Colonic mucosa (tissue), 4 donors: ENCODE results near the gene SSTR5. TPM values are rescaled to one million over a fixed set of nuclear protein-coding genes. Genes with fewer than 3 reads are reported as not detected.

Experiments
- DNase-seq: peaks from one replicate; pipeline ENCODE4 v3.0.0-alpha.2; 2020
- H3K27ac ChIP-seq: fragments of 200-600 bp; one replicate; pipeline ENCODE4 v1.8.0; 2021
- H3K27me3 ChIP-seq: fragments of 200-600 bp; one replicate; pipeline ENCODE4 v1.8.0; 2021
- H3K36me3 ChIP-seq: fragments of 200-600 bp; one replicate; pipeline ENCODE4 v1.8.0; 2021
- H3K4me1 ChIP-seq: fragments of 200-600 bp; one replicate; pipeline ENCODE4 v1.8.0; 2021; ENCODE audit warnings: mild to moderate bottlenecking
- H3K4me3 ChIP-seq: fragments of 200-600 bp; one replicate; pipeline ENCODE4 v1.8.0; 2021
- H3K9ac ChIP-seq, 2 donors: one replicate each; pipeline ENCODE4 v1.7.0; 2013; ENCODE audit warnings: control low read depth in 2 of 2, low read depth in 2 of 2, low read length in 2 of 2
- H3K9me3 ChIP-seq: fragments of 200-600 bp; one replicate; pipeline ENCODE4 v1.8.0; 2021
- intact Hi-C: fragments of 100-400 bp; cut with DNase I; formaldehyde crosslinking; loops from one replicate; pipeline ENCODE4 v1.14.1; 2022
- total RNA-seq, 2 donors: library from RNA; stranded (reverse); fragmentation: NEBNext Ultra II Directional in 1 of 2; extraction: Animal tissue kit (Norgen Biotek cat#: 25700) in 1 of 2; gene quantifications; one replicate each; pipeline ENCODE4 v1.2.1, GENCODE V29; 2021
- TF ChIP-seq, protein P1 (sequence below): fragments of 200-600 bp; IDR thresholded peaks from one replicate; pipeline ENCODE4 v1.8.0; 2022; ENCODE audit warnings: antibody characterized with exemption, mild to moderate bottlenecking
- donor health status: healthy.
- donor health status: DM: no; HTN: no; CAD: no.
- donor health status: DM: no; HTN: no; CAD: no.

Gene SSTR5
- total RNA-seq, 2 donors from 2014 or later = 0.24 to 0.37 TPM

DNA sequence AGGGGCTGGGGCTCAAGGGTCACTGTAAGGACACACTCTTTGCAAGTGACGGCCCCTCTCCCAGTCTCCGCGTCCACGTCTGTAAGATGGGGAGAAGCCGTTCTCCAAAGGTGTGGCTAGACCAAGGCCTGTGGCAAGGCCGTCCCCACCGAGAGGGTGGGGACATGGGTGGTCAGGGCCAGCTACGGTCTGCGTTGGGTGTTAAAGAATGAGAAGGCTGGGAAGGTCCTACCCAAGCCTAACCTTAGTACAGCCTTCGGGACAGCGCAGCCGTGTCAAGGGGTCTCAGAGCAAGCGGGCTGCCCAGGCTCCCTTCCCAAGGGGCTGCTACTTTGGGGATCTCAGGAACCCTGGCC lies 21.6 kb downstream of the SSTR5 start:
- Histone ChIP-seq H3K36me3 (no peaks in the 10 kb centered on the region), H3K9ac (no peak overlapping the region), H3K4me3 (no peak overlapping the region), H3K9me3 (no peaks in the 10 kb centered on the region), H3K27ac (no peak overlapping the region), H3K4me1 (peaks cover 6% of the 10 kb centered on the region), H3K27me3 (peaks cover 17% of the 10 kb centered on the region)
- no peak for DNase-seq
- TF ChIP-seq, protein P1, sequence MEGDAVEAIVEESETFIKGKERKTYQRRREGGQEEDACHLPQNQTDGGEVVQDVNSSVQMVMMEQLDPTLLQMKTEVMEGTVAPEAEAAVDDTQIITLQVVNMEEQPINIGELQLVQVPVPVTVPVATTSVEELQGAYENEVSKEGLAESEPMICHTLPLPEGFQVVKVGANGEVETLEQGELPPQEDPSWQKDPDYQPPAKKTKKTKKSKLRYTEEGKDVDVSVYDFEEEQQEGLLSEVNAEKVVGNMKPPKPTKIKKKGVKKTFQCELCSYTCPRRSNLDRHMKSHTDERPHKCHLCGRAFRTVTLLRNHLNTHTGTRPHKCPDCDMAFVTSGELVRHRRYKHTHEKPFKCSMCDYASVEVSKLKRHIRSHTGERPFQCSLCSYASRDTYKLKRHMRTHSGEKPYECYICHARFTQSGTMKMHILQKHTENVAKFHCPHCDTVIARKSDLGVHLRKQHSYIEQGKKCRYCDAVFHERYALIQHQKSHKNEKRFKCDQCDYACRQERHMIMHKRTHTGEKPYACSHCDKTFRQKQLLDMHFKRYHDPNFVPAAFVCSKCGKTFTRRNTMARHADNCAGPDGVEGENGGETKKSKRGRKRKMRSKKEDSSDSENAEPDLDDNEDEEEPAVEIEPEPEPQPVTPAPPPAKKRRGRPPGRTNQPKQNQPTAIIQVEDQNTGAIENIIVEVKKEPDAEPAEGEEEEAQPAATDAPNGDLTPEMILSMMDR = no peak
- intact Hi-C loops = no loop called here

DNA sequence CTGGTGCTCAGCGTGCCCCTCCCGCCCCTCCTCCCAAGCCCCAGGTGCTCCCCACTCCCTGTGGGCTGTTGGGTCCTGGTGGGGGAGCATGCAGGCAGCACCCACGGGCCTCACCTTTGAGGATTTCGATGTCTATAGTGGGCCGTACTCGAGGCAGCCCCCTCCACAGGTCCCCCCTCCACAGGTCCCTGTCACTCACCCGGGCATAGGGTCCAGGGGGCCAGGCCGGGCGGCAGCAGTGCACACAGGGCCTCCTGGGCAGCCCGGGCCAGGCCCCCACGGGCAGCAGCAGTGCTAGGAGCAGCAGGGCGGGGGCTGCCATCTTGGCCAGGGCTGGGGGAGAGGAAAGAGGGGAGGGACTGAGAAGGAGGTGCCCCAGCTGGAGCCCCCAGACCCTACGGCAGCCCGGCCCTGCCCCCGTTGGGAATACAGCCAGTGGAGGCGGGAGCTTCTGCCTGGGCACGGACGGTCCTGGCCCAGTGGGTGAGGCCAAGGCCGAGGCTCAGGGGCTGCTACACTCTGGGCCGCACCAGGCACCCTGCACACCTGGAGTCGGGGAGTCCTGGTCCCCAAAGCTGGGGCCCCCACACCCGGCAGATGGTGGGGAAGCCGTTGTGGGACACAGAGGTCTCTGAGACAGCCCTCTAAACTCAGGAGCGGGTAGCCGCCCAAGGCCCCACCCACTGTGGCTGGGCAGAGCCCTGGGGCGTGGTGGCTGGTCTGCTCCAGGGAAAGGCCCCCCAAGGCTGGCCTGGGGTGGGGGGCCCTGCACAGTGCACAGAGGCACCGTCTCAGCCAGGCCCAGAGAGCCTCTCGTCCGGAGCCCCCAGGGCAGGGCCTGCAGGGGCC lies 22.3 kb downstream of the SSTR5 start:
- Histone ChIP-seq H3K4me1 (peaks cover 2% of the 10 kb centered on the region), H3K4me3 (no peak overlapping the region), H3K9ac (no peak overlapping the region), H3K9me3 (no peaks in the 10 kb centered on the region), H3K27me3 (peaks cover 18% of the 10 kb centered on the region), H3K36me3 (no peaks in the 10 kb centered on the region), H3K27ac (no peak overlapping the region)
- intact Hi-C loops = no loop called here
- no peak for DNase-seq
- TF ChIP-seq, protein P1 = no peak

DNA sequence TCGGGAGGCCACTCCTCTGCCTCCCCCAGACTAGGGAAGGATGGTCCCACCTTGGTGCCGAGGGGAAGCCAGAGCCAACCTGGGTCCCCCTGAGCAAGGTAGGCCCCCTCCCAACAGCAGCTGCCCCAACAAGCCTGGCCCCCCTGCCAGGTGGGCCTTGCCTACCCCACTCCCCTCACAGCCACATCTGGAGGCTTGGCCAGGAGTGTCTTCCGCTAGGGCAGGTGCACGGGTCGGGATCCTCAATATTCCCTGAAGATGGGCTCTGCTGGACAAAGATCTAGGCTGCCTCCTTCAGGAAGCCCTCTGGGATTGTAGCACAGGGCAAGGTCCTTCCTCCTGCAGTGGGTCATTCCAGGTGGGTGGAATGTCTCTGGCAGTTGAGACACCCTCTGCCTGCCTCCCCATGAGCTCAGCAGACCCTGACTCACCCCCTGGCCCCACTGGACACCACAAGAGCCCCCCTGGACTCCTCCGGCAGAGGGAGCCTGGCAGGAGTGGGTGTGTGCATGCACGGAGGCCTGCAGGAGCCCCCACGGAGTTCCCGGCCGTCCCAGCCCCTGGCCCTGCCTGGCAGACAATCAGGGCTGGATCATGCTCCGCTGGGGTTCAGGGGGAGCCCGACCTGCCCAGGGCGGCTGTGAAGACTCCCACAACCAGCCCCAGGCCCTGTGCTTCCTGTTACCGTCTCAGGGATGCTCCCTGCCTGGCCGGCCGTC lies 23.1 kb downstream of the SSTR5 start:
- no peak overlapping the region for H3K4me3 ChIP-seq
- no peak overlapping the region for H3K27ac ChIP-seq
- intact Hi-C loops = no loop called here
- peaks cover 18% of the 10 kb centered on the region for H3K27me3 ChIP-seq
- peaks cover 4% of the 10 kb centered on the region for H3K4me1 ChIP-seq
- no peaks in the 10 kb centered on the region for H3K9me3 ChIP-seq
- H3K9ac ChIP-seq = no peak overlapping the region
- no peaks in the 10 kb centered on the region for H3K36me3 ChIP-seq
- TF ChIP-seq, protein P1 = no peak
- no peak for DNase-seq

DNA sequence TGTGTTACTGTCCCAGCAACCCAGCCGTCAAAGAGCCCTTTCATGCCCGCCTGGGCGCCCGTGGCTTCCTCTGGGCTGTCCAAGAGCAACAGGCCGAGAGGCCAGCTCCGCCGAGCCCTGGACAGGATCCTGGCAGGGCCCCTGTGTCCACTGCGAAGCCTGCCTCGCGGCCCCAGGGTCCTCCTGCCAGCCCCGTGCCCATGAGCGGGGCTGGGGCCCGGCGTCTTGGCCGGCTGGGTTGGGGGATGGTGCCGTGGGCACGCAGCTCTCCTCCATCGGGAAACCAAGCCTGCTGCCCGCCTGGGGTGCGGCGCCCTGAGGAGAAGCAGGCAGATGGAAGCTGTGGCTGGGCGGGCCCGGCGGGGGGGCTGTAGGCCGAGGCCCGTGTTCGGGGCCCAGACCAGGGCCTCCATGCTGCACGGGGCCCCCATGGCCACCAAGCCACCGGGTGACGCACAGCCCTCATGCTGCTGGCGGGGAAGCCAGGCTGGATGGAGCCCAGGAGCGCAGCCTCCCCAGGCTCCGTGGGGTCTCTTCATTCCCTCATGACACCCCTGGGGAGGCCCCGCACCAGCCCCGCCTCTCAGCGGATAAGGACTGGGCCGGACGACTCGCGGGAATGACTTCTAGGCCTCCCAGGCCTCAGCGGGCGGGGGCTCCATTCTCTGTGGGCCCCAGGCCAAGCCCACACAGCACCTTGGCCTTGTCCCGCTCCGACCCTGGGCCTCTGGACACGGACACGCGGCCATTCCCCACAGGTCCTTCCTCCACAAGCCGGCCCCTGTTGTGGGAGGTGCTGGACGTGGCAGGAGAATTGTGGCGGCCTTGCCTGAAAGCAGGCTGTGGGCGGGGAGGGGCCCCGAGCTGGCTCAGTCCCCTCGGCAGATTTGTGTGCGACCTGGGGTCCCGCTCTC lies 23.9 kb downstream of the SSTR5 start, which contains the start of gene C1QTNF8:
C1QTNF8 (minus strand) TSS at position 76 of the 914 bp plus-strand sequence. CDS start 1,322 bp downstream, outside the sequence.
- peaks cover 18% of the 10 kb centered on the region for H3K27me3 ChIP-seq
- DNase-seq = no peak
- H3K9me3 ChIP-seq = no peaks in the 10 kb centered on the region
- intact Hi-C loops = no loop called here
- no peaks in the 10 kb centered on the region for H3K36me3 ChIP-seq
- no peak within 1 kb of the TSS for H3K9ac ChIP-seq
- peaks cover 4% of the 10 kb centered on the region for H3K4me1 ChIP-seq
- no peak within 1 kb of the TSS for H3K27ac ChIP-seq
- TF ChIP-seq, protein P1 = no peak
- no peak within 1 kb of the TSS for H3K4me3 ChIP-seq

DNA sequence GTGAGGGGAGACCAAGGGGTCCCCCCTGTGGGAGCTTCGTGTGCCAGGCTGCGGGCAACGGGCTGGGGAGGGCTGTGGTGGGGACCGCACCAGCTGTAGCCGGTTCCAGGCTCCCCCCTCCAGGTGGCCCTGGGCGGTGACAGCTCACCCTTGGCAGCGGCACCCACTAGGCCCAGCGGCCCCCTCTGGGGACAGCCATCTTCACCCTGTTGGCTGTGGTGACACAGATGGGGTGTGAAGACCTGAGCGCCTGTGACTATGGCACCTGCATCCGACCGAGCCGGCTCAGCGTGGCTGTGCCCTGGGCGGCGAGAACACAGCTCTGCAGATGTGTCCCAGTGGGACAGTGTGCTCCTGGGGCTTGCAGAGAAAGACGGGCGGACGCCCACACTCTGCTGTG lies 24.6 kb downstream of the SSTR5 start:
- DNase-seq = no peak
- Histone ChIP-seq H3K27me3 (peaks cover 18% of the 10 kb centered on the region), H3K27ac (no peak overlapping the region), H3K4me1 (peaks cover 4% of the 10 kb centered on the region), H3K9ac (no peak overlapping the region), H3K9me3 (no peaks in the 10 kb centered on the region), H3K36me3 (no peaks in the 10 kb centered on the region), H3K4me3 (no peak overlapping the region)
- intact Hi-C loops = no loop called here
- TF ChIP-seq, protein P1 = no peak
